Measurements from ENCODE around the gene NUP93.

The NUP93 gene

GRCh38 chr16:56892705-56893104 is 162.8 kb downstream of the NUP93 start:
- TF ChIP-seq CTCF (IDR thresholded peaks at IDR 0.05): no peak

- no peak for TF ChIP-seq CTCF (IDR thresholded peaks at IDR 0.05)
Observed at GRCh38 chr16:56894331-56894917, 164.5 kb downstream of the NUP93 start.

GRCh38 chr16:56895813-56896212 is 165.9 kb downstream of the NUP93 start:
- TF ChIP-seq CTCF (IDR thresholded peaks at IDR 0.05): no peak

- no peak for TF ChIP-seq CTCF (IDR thresholded peaks at IDR 0.05)
Observed at GRCh38 chr16:56896244-56896643, 166.3 kb downstream of the NUP93 start.

GRCh38 chr16:56897026-56897799 is 167.3 kb downstream of the NUP93 start:
- TF ChIP-seq CTCF (IDR thresholded peaks at IDR 0.05): no peak

GRCh38 chr16:56898847-56899246 is 168.9 kb downstream of the NUP93 start:
- TF ChIP-seq CTCF (IDR thresholded peaks at IDR 0.05): no peak
